Skeletal muscle satellite cell (primary cell): ENCODE data around the gene NBR1.
"Not testable (repeated sequence)": the region's sequence is repeated elsewhere in the genome, so short reads cannot be mapped to it uniquely, and the experiment has no call there.

Source experiments
- H3K27me3 ChIP-seq: 2 replicates; pipeline ENCODE4 v1.7.0; 2013; ENCODE audit warnings: low read length; ENCODE audit not compliant: control insufficient read depth, insufficient read depth
- H3K36me3 ChIP-seq: 2 replicates; pipeline ENCODE4 v1.7.0; 2013; ENCODE audit warnings: mild to moderate bottlenecking, control low read depth, low read length; ENCODE audit not compliant: insufficient read depth
- H3K4me1 ChIP-seq: 2 replicates; pipeline ENCODE4 v1.7.0; 2013; ENCODE audit warnings: low read length; ENCODE audit not compliant: control insufficient read depth, insufficient read depth
- H3K4me2 ChIP-seq: 2 replicates; pipeline ENCODE4 v1.7.0; 2013; ENCODE audit warnings: mild to moderate bottlenecking, low read length
- H3K4me3 ChIP-seq: 2 replicates; pipeline ENCODE4 v1.7.0; 2013; ENCODE audit warnings: low read length
- H3K9ac ChIP-seq: 2 replicates; pipeline ENCODE4 v1.7.0; 2013; ENCODE audit warnings: mild to moderate bottlenecking, low read depth, low read length, moderate library complexity
- H3K9me3 ChIP-seq: replicated peaks from 2 replicates; pipeline ENCODE4 v1.7.0; 2013; ENCODE audit warnings: mild to moderate bottlenecking, control low read depth, low read length

Gene NBR1

GRCh38 chr17:43219001-43219400 is 48.0 kb downstream of the NBR1 start:
- no peaks in the 10 kb centered on the region for H3K9me3 ChIP-seq
- no peak overlapping the region for H3K4me2 ChIP-seq
- no peaks in the 10 kb centered on the region for H3K27me3 ChIP-seq
- no peak overlapping the region for H3K9ac ChIP-seq
- H3K4me3 ChIP-seq, result no peak overlapping the region
- no peaks in the 10 kb centered on the region for H3K4me1 ChIP-seq
- peaks cover 44% of the 10 kb centered on the region for H3K36me3 ChIP-seq

GRCh38 chr17:43219746-43220380 is 48.8 kb downstream of the NBR1 start:
- H3K4me2 ChIP-seq, result no peak overlapping the region
- no peak overlapping the region for H3K9ac ChIP-seq
- no peaks in the 10 kb centered on the region for H3K27me3 ChIP-seq
- H3K36me3 ChIP-seq, result peaks cover 45% of the 10 kb centered on the region
- no peak overlapping the region for H3K4me3 ChIP-seq
- no peaks in the 10 kb centered on the region for H3K4me1 ChIP-seq
- H3K9me3 ChIP-seq, result no peaks in the 10 kb centered on the region

GRCh38 chr17:43220511-43221125 is 49.6 kb downstream of the NBR1 start:
- no peaks in the 10 kb centered on the region for H3K27me3 ChIP-seq
- H3K36me3 ChIP-seq, result peaks cover 40% of the 10 kb centered on the region
- no peak overlapping the region for H3K4me2 ChIP-seq
- H3K9ac ChIP-seq, result no peak overlapping the region
- H3K4me1 ChIP-seq, result no peaks in the 10 kb centered on the region
- no peak overlapping the region for H3K4me3 ChIP-seq
- H3K9me3 ChIP-seq, result no peaks in the 10 kb centered on the region

DNA sequence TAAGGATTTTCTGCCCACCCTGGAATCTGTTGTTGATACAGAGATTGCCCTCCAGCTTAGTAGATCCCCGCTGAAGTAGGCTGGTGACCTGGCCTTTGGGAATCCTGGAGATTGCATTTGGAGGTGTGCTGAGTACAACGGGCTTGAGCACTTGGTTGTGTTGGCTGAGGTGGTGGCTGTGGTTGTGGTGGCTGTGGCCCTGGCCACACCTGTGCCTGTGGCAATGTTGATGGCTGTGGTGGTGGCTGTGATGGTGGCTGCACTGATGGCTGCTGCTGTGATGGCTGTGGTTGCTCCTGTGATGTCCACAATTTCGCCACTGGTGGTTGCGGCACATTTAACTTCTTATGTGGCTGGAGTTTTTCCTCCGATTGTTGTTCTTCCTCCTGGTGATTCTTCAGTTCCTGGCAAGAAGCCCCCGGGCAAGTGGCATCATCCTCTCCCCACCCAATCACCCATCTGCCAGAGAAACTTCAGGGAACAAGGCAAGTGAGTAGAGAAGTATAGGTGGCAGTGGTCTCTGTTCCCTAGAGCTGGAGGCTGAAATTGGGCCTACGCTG is 53.2 kb downstream of the NBR1 start:
- no peaks in the 10 kb centered on the region for H3K9me3 ChIP-seq
- H3K9ac ChIP-seq, result no peak overlapping the region
- H3K4me3 ChIP-seq, result no peak overlapping the region
- H3K4me2 ChIP-seq, result no peak overlapping the region
- H3K4me1 ChIP-seq, result no peaks in the 10 kb centered on the region
- H3K36me3 ChIP-seq, result peaks cover 19% of the 10 kb centered on the region
- H3K27me3 ChIP-seq, result no peaks in the 10 kb centered on the region

DNA sequence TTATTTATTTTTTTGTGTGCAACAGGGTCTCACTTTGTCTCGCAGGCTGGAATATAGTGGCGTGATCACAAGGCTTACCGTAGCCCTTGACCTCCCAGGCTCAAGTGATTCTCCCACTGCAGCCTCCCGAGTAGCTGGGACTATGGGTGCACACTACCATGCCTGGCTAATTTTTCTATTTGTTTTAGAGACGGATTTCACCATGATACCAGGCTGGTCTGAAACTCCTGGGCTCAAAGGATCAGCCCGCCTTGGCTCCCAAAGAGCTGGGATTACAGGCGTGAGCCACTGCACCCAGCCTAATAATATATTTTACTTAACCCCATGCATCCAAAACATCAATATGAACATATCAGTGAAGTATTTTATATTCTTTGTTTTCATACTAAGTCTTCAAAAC is 55.4 kb downstream of the NBR1 start:
- Histone ChIP-seq H3K9me3 (no peaks in the 10 kb centered on the region), H3K4me1 (no peaks in the 10 kb centered on the region), H3K9ac (no peak overlapping the region), H3K27me3 (no peaks in the 10 kb centered on the region), H3K4me3 (no peak overlapping the region), H3K36me3 (peaks cover 19% of the 10 kb centered on the region), H3K4me2 (no peak overlapping the region)

DNA sequence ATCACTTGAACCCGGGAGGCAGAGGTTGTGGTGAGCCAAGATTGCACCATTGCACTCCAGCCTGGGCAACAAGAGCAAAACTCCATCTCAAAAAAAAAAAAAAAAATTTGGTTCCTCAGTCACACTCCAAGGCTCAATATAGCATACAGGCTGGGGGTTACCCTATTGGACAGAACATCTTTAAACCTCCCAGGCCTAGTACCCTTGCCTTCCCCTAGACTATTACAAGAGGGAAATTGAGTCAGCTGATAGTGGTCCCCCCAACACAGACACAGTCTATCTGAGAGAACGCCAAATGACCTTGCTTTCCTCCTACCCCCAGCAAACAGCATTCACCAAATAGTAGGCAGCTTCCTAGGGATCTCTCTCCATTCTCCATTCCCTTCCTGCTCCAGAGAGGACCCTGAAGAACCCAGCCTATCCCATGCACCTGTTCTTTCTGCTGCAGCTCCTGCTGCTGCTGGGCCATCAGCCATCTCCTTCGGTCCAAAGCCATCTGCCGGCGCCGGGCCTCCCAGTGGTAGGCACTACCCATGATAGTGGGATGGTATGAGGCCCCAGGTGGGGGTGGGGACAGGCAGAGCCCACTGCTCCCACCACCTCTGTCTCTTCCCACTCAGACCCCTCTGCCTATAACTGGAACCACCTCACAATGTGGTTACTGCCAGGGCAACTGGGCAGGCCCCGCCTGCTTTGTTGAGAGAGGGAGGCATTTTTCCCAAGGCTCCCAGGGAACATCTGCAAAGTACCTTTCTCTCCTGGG is 57.2 kb downstream of the NBR1 start, which contains the start of gene CCDC200:
Gene CCDC200, minus strand, starts transcription at position 604 of the 763 bp plus-strand sequence. Its CDS starts 69 bp downstream, at position 535.
- H3K4me2 ChIP-seq, H3K9me3 ChIP-seq, H3K27me3 ChIP-seq, H3K4me1 ChIP-seq, H3K4me3 ChIP-seq, H3K9ac ChIP-seq: not testable (repeated sequence)
- peaks cover 19% of the 10 kb centered on the region for H3K36me3 ChIP-seq

DNA sequence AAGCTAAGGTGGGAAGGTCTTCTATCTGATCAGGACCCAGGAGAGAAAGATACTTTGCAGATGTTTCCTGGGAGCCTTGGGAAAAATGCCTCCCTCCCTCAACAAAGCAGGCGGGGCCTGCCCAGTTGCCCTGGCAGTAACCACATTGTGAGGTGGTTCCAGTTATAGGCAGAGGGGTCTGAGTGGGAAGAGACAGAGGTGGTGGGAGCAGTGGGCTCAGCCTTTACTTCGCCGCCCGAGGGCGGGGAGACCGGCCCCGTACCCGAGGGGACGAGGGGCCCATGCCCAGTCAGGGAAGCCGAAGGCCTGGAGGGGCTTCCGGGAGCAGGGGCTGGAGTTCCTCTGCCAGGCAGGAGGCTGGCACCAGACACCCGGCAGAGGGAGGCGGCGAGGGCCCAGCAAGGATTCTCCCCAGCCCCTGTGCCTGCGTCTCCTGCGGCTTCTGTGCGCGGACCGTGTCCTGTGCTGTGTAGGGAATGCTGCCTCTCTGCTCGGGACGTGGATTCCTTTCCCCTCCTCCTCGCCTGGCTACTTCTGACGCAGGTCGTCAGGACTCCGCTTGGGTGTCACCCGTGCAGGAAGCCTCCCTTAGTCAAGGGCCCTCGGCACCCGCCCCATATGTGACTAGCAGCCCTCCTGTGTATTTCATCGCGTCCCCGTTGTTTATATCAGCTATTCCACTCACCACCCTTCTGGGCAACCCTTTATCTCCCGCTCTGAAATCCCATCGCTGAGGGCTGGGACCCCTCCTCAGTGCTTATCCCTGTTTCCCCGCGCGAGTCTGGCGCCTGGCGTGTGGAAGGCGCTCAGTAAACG is 60.4 kb downstream of the NBR1 start:
- not testable (repeated sequence) for H3K4me1 ChIP-seq, H3K9me3 ChIP-seq, H3K27me3 ChIP-seq, H3K4me3 ChIP-seq, H3K36me3 ChIP-seq
- H3K9ac ChIP-seq, result peak overlapping the region; percentile 52
- H3K4me2 ChIP-seq, result peak overlapping the region; percentile 35

DNA sequence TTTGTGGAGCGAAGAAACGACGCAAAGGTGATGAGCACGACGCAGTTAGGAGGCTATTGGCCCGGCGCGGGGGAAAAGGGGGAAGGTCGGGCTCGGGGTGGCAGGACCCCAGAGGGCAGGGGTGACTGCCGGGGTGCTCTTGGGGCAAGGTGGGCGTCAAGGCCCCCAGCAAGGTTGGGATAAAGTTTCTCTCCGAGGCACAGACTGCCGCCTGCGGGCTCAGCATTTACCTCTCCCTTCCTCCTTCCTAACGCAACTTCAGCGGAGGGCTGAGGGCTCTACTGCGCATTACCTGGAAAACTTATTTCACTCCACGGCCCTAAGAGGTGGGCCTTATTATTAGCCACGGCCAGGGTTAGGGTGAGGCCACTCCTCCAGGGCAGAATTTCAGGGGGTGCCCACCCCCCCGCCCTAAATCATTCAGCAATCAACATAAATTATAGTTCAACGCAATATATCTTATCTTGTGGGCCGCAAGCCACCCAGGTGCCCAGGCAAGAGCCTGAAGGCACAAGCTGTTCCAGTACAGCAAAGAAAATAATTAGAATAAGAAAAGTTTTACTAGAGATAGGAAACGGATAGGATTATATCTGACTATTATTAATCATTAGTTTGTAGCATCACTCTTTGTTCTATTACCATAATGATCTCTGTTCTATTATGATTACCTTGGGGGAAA is 61.1 kb downstream of the NBR1 start:
- not testable (repeated sequence) for H3K36me3 ChIP-seq, H3K4me3 ChIP-seq
- H3K4me2 ChIP-seq, result peak overlapping the region; percentile 35

DNA sequence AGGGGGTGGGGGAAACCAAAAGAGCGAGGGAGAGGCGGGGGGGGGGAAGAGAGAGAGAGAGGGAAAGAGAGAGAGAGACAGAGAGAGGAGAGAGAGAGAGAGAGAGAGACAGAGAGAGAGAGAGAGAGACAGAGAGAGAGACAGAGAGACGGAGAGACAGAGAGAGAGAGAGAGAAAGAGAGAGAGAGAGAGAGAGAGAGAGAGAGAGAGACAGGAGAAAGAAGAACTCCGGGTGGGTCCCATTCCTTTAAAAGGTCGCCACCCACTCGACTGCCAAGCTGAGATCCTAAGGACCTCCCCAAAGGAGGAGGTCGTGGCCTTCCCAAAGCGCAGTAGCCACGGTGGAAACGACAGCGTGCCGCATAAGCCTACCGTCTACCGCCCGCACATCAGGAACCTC is 62.2 kb downstream of the NBR1 start:
- not testable (repeated sequence) for H3K9ac ChIP-seq, H3K36me3 ChIP-seq, H3K27me3 ChIP-seq, H3K4me1 ChIP-seq, H3K4me3 ChIP-seq, H3K4me2 ChIP-seq, H3K9me3 ChIP-seq

More for the DNA sequence above, 61.1 kb downstream of the NBR1 start:
- peak overlapping the region; percentile 52 for H3K9ac ChIP-seq
- H3K4me1 ChIP-seq, H3K9me3 ChIP-seq, H3K27me3 ChIP-seq: not testable (repeated sequence)

DNA sequence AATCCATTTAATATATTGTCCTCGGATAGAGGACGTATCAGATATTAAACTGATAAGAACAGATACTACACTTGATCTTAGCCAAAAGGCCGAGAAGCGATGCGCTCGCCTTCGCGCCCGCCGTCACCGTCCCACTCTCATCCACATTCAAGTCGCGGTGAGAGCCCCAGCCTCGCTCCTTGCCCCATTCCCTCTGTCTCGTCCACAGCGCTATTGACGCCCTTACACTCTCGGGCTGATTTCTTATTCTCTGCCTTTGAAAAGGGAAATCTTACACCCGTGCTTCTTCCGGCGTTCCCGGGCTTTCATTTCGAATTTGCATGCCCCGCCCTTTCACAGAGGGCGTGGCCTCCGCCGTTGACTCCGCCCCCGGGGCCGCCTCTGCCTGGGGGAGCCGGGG is 62.9 kb downstream of the NBR1 start, which contains the start of gene RNU2-1:
Gene RNU2-1, minus strand, starts transcription at position 101 of the 400 bp plus-strand sequence.
- H3K4me3 ChIP-seq, H3K9ac ChIP-seq, H3K4me1 ChIP-seq, H3K27me3 ChIP-seq, H3K9me3 ChIP-seq, H3K36me3 ChIP-seq, H3K4me2 ChIP-seq: not testable (repeated sequence)
